Peyer's patch (tissue), 4 donors: ENCODE measurements around the gene MYLK4.

Experiments used
- CTCF ChIP-seq, 6 experiments: fragments of 450-650 bp in 4 of 6; fragments of 200-600 bp in 2 of 6; sonication (generic) in 1 of 6; IDR thresholded peaks; one replicate each; pipeline ENCODE4 v1.5.1; 2017 to 2019; ENCODE audit warnings: antibody characterized with exemption in 6 of 6, mild to moderate bottlenecking in 3 of 6, moderate library complexity in 1 of 6
- POLR2A ChIP-seq, 2 donors: fragments of 450-650 bp; IDR thresholded peaks; one replicate each; pipeline ENCODE4 v1.5.1; 2017; ENCODE audit warnings: antibody characterized with exemption in 2 of 2, mild to moderate bottlenecking in 2 of 2, moderate library complexity in 2 of 2

- no peak for TF ChIP-seq POLR2A (IDR thresholded peaks at IDR 0.05)
- TF ChIP-seq CTCF (IDR thresholded peaks at IDR 0.05): no peak
Observed at GRCh38 chr6:2630359-2630758, 120.4 kb downstream of the MYLK4 start.
